ENCODE data around the gene ADGRB2.
A peak's percentile ranks its signal among the peaks of the same experiment; 100 is the strongest.

ADGRB2 gene

GRCh38 chr1:31752258-31752657, 11.9 kb downstream of the ADGRB2 start:
- H4K8ac ChIP-seq (ENCODE audit: low read depth, low read length), result no peak overlapping the region
- H3K36me3 ChIP-seq (replicated peaks in 1 of 2; ENCODE audit: control insufficient read depth in 2 of 2, insufficient read depth in 2 of 2, low read length in 2 of 2), result peaks cover 0 to 2% of the 10 kb centered on the region in 2 donors
- no peak overlapping the region for H3K23ac ChIP-seq (ENCODE audit: low read depth, low read length, poor library complexity)
- H3K4me1 ChIP-seq (ENCODE audit: control insufficient read depth in 2 of 2, insufficient read depth in 1 of 2, low read depth in 1 of 2, low read length in 2 of 2), result peaks cover 3 to 10% of the 10 kb centered on the region in 2 donors
- no peak for DNase-seq (ENCODE audit: low spot score)
- peak overlapping the region; percentile 52 for H2AFZ ChIP-seq (ENCODE audit: low read length)
- H3K4me2 ChIP-seq (ENCODE audit: insufficient read depth, low read length, poor library complexity, severe bottlenecking), result no peak overlapping the region
- no peak overlapping the region for H3K14ac ChIP-seq (ENCODE audit: low read length)
- no peaks in the 10 kb centered on the region for H3K79me1 ChIP-seq (ENCODE audit: low read depth, low read length)
- no peak overlapping the region for H3K27ac ChIP-seq (replicated peaks; ENCODE audit: low read length)
- H2BK5ac ChIP-seq (ENCODE audit: low read length), result no peak overlapping the region
- no peak overlapping the region for H3K4ac ChIP-seq (ENCODE audit: low read length)
- H3K4me3 ChIP-seq (ENCODE audit: low read length in 2 of 2), result no peak overlapping the region
- no peak overlapping the region for H2BK120ac ChIP-seq (ENCODE audit: low read depth, low read length)
- no peaks in the 10 kb centered on the region for H3K27me3 ChIP-seq (ENCODE audit: control insufficient read depth in 3 of 3, insufficient read depth in 3 of 3, low read depth in 1 of 3, low read length in 3 of 3)
- H4K91ac ChIP-seq (ENCODE audit: low read depth, low read length, poor library complexity), result no peak overlapping the region
- peak overlapping the region; percentile 54 for H2AK5ac ChIP-seq (ENCODE audit: low read depth, low read length)
- H3K18ac ChIP-seq (ENCODE audit: low read length), result peak overlapping the region; percentile 41
- H3K9ac ChIP-seq (ENCODE audit: low read depth, low read length, poor library complexity), result no peak overlapping the region
- H2BK15ac ChIP-seq (ENCODE audit: low read length), result no peak overlapping the region
- WGBS, 2 donors (ENCODE audit: extremely low coverage in 2 of 2, insufficient read length in 2 of 2, insufficient replicate concordance in 1 of 2), result no CpG with 5 or more reads among the region's 7 CpGs
- H3K9me3 ChIP-seq (replicated peaks in 1 of 2; ENCODE audit: control insufficient read depth in 2 of 2, insufficient read depth in 1 of 2, low read depth in 1 of 2, low read length in 2 of 2), result no peaks in the 10 kb centered on the region
- H2BK12ac ChIP-seq (ENCODE audit: low read length), result no peak overlapping the region

DNA sequence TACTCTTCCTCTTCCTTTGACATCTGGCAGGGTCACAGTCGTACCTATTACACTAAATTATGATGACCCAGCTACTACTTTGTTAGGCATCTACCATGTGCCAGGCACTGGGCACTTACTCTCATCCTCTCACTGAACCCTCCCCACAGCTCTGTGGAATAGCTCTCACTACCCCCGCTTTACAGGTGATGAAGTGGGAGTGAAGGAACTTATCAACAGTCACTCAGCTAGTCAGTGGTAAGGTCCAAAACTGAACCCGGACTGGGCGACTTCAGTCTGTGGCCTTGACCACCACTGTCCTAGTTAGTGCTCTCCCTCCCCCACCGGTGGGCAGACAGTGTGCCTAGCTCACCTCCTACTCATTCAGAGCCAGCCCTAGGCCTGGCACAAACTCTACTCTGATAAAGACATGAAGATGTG, 12.3 kb downstream of the ADGRB2 start:
- no peak overlapping the region for H3K4me2 ChIP-seq (ENCODE audit: insufficient read depth, low read length, poor library complexity, severe bottlenecking)
- H3K27ac ChIP-seq (replicated peaks; ENCODE audit: low read length), result no peak overlapping the region
- H3K14ac ChIP-seq (ENCODE audit: low read length), result no peak overlapping the region
- no peak overlapping the region for H3K4me3 ChIP-seq (ENCODE audit: low read length in 2 of 2)
- H3K9me3 ChIP-seq (replicated peaks in 1 of 2; ENCODE audit: control insufficient read depth in 2 of 2, insufficient read depth in 1 of 2, low read depth in 1 of 2, low read length in 2 of 2), result no peaks in the 10 kb centered on the region
- H4K91ac ChIP-seq (ENCODE audit: low read depth, low read length, poor library complexity), result no peak overlapping the region
- H2BK15ac ChIP-seq (ENCODE audit: low read length), result no peak overlapping the region
- H3K4ac ChIP-seq (ENCODE audit: low read length), result no peak overlapping the region
- H4K8ac ChIP-seq (ENCODE audit: low read depth, low read length), result no peak overlapping the region
- WGBS, 2 donors (ENCODE audit: extremely low coverage in 2 of 2, insufficient read length in 2 of 2, insufficient replicate concordance in 1 of 2), result no CpG with 5 or more reads among the region's 5 CpGs
- no peak overlapping the region for H2BK12ac ChIP-seq (ENCODE audit: low read length)
- H2BK120ac ChIP-seq (ENCODE audit: low read depth, low read length), result no peak overlapping the region
- peaks cover 0 to 2% of the 10 kb centered on the region in 2 donors for H3K36me3 ChIP-seq (replicated peaks in 1 of 2; ENCODE audit: control insufficient read depth in 2 of 2, insufficient read depth in 2 of 2, low read length in 2 of 2)
- DNase-seq (ENCODE audit: low spot score), result no peak
- peak overlapping the region; percentile 52 for H2AFZ ChIP-seq (ENCODE audit: low read length)
- H2BK5ac ChIP-seq (ENCODE audit: low read length), result no peak overlapping the region
- H3K4me1 ChIP-seq (ENCODE audit: control insufficient read depth in 2 of 2, insufficient read depth in 1 of 2, low read depth in 1 of 2, low read length in 2 of 2), result peaks cover 5 to 10% of the 10 kb centered on the region in 2 donors
- no peaks in the 10 kb centered on the region for H3K27me3 ChIP-seq (ENCODE audit: control insufficient read depth in 3 of 3, insufficient read depth in 3 of 3, low read depth in 1 of 3, low read length in 3 of 3)
- no peak overlapping the region for H3K23ac ChIP-seq (ENCODE audit: low read depth, low read length, poor library complexity)
- H2AK5ac ChIP-seq (ENCODE audit: low read depth, low read length), result no peak overlapping the region
- no peak overlapping the region for H3K18ac ChIP-seq (ENCODE audit: low read length)
- no peaks in the 10 kb centered on the region for H3K79me1 ChIP-seq (ENCODE audit: low read depth, low read length)
- H3K9ac ChIP-seq (ENCODE audit: low read depth, low read length, poor library complexity), result no peak overlapping the region

- H3K9me3 ChIP-seq (replicated peaks in 1 of 2; ENCODE audit: control insufficient read depth in 2 of 2, insufficient read depth in 1 of 2, low read depth in 1 of 2, low read length in 2 of 2), result no peaks in the 10 kb centered on the region
- no peak overlapping the region for H2BK5ac ChIP-seq (ENCODE audit: low read length)
- H3K27me3 ChIP-seq (ENCODE audit: control insufficient read depth in 3 of 3, insufficient read depth in 3 of 3, low read depth in 1 of 3, low read length in 3 of 3), result no peaks in the 10 kb centered on the region
- H3K27ac ChIP-seq (replicated peaks; ENCODE audit: low read length), result no peak overlapping the region
- H3K23ac ChIP-seq (ENCODE audit: low read depth, low read length, poor library complexity), result no peak overlapping the region
- no peak overlapping the region for H2BK120ac ChIP-seq (ENCODE audit: low read depth, low read length)
- peaks cover 0 to 2% of the 10 kb centered on the region in 2 donors for H3K36me3 ChIP-seq (replicated peaks in 1 of 2; ENCODE audit: control insufficient read depth in 2 of 2, insufficient read depth in 2 of 2, low read length in 2 of 2)
- no peak overlapping the region for H3K18ac ChIP-seq (ENCODE audit: low read length)
- no peak overlapping the region for H2AK5ac ChIP-seq (ENCODE audit: low read depth, low read length)
- H3K9ac ChIP-seq (ENCODE audit: low read depth, low read length, poor library complexity), result no peak overlapping the region
- H2AFZ ChIP-seq (ENCODE audit: low read length), result no peak overlapping the region
- peaks cover 10 to 13% of the 10 kb centered on the region in 2 donors for H3K4me1 ChIP-seq (ENCODE audit: control insufficient read depth in 2 of 2, insufficient read depth in 1 of 2, low read depth in 1 of 2, low read length in 2 of 2)
- H4K91ac ChIP-seq (ENCODE audit: low read depth, low read length, poor library complexity), result no peak overlapping the region
- H2BK12ac ChIP-seq (ENCODE audit: low read length), result no peak overlapping the region
- WGBS, 2 donors (ENCODE audit: extremely low coverage in 2 of 2, insufficient read length in 2 of 2, insufficient replicate concordance in 1 of 2), result no CpG with 5 or more reads among the region's 11 CpGs
- no peak overlapping the region for H3K4ac ChIP-seq (ENCODE audit: low read length)
- H3K4me3 ChIP-seq (ENCODE audit: low read length in 2 of 2), result no peak overlapping the region
- DNase-seq (ENCODE audit: low spot score), result no peak
- no peak overlapping the region for H2BK15ac ChIP-seq (ENCODE audit: low read length)
- no peaks in the 10 kb centered on the region for H3K79me1 ChIP-seq (ENCODE audit: low read depth, low read length)
- H4K8ac ChIP-seq (ENCODE audit: low read depth, low read length), result no peak overlapping the region
- H3K4me2 ChIP-seq (ENCODE audit: insufficient read depth, low read length, poor library complexity, severe bottlenecking), result no peak overlapping the region
- no peak overlapping the region for H3K14ac ChIP-seq (ENCODE audit: low read length)
Observed at GRCh38 chr1:31750858-31751510, 13.2 kb downstream of the ADGRB2 start.

DNA sequence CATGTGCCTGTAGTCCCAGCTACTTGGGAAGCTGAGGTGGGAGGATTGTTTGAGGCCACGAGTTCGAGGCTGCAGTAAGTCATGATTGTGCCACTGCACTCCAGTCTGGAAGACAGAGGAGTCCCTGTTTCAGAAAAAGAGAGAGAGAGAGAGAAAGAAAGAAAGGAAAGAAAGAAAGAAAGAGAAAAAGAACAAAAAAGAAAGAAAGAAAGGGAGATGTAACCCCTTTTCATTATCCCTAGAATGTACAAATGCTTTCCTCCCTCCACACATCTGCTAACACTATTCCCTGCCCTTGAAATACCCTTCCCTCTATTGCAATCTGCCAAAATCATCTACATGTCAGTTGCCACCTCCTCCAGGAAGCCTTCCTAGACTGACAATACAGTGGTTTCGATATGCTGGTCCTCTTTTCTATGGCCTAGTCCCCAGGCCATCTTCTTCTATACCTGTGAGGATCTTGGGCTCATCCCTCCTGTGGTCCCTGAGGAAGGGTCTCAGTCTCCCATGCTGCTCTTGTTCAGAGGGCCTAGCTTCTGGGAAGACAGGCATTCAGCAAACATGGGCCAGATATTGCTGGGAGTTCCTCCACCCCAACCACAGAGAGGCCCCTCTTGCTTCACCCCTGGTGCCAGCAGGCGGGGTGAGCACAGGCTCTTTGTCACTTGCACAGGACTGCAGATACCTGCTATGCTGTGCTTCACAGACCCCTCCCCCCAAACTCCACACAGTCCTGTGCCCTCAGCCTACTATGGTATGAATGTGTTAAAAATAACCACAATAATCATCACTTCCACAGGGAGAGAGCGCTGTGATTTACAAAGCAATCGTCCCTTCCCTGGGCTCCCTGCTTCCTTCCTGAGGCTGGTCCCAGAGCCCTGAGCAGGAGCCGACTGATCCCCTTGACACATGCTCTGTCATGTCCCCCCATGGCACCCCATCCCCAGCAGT, 14.1 kb downstream of the ADGRB2 start:
- H3K27me3 ChIP-seq (ENCODE audit: control insufficient read depth in 3 of 3, insufficient read depth in 3 of 3, low read depth in 1 of 3, low read length in 3 of 3), result no peaks in the 10 kb centered on the region
- peak overlapping the region; percentile 24 for H2AK5ac ChIP-seq (ENCODE audit: low read depth, low read length)
- no peak overlapping the region for H2BK12ac ChIP-seq (ENCODE audit: low read length)
- H4K91ac ChIP-seq (ENCODE audit: low read depth, low read length, poor library complexity), result no peak overlapping the region
- H2BK15ac ChIP-seq (ENCODE audit: low read length), result no peak overlapping the region
- no peak overlapping the region for H2BK120ac ChIP-seq (ENCODE audit: low read depth, low read length)
- no peak overlapping the region for H3K4ac ChIP-seq (ENCODE audit: low read length)
- no peak for DNase-seq (ENCODE audit: low spot score)
- WGBS, 2 donors (ENCODE audit: extremely low coverage in 2 of 2, insufficient read length in 2 of 2, insufficient replicate concordance in 1 of 2), result no CpG with 5 or more reads among the region's 7 CpGs
- H2BK5ac ChIP-seq (ENCODE audit: low read length), result no peak overlapping the region
- H3K4me3 ChIP-seq (ENCODE audit: low read length in 2 of 2), result no peak overlapping the region
- no peaks in the 10 kb centered on the region for H3K79me1 ChIP-seq (ENCODE audit: low read depth, low read length)
- H3K9me3 ChIP-seq (replicated peaks in 1 of 2; ENCODE audit: control insufficient read depth in 2 of 2, insufficient read depth in 1 of 2, low read depth in 1 of 2, low read length in 2 of 2), result no peaks in the 10 kb centered on the region
- no peaks in the 10 kb centered on the region for H3K36me3 ChIP-seq (replicated peaks in 1 of 2; ENCODE audit: control insufficient read depth in 2 of 2, insufficient read depth in 2 of 2, low read length in 2 of 2)
- H3K27ac ChIP-seq (replicated peaks; ENCODE audit: low read length), result no peak overlapping the region
- no peak overlapping the region for H3K9ac ChIP-seq (ENCODE audit: low read depth, low read length, poor library complexity)
- peak overlapping the region; percentile 27 for H3K14ac ChIP-seq (ENCODE audit: low read length)
- no peak overlapping the region for H4K8ac ChIP-seq (ENCODE audit: low read depth, low read length)
- H3K18ac ChIP-seq (ENCODE audit: low read length), result no peak overlapping the region
- H3K4me1 ChIP-seq (ENCODE audit: control insufficient read depth in 2 of 2, insufficient read depth in 1 of 2, low read depth in 1 of 2, low read length in 2 of 2), result peaks cover 10 to 19% of the 10 kb centered on the region in 2 donors
- H3K4me2 ChIP-seq (ENCODE audit: insufficient read depth, low read length, poor library complexity, severe bottlenecking), result no peak overlapping the region
- no peak overlapping the region for H3K23ac ChIP-seq (ENCODE audit: low read depth, low read length, poor library complexity)
- H2AFZ ChIP-seq (ENCODE audit: low read length), result no peak overlapping the region

Measured in neuronal stem cell (in vitro differentiated cells).